ENCODE results near the gene CTNNA3. TPM values are rescaled to one million over a fixed set of nuclear protein-coding genes. Genes with fewer than 3 reads are reported as not detected.

CTNNA3 gene
- total and polyA plus RNA-seq, 4 donors, result 0.16 to 2.4 (median 1.4) TPM

DNA sequence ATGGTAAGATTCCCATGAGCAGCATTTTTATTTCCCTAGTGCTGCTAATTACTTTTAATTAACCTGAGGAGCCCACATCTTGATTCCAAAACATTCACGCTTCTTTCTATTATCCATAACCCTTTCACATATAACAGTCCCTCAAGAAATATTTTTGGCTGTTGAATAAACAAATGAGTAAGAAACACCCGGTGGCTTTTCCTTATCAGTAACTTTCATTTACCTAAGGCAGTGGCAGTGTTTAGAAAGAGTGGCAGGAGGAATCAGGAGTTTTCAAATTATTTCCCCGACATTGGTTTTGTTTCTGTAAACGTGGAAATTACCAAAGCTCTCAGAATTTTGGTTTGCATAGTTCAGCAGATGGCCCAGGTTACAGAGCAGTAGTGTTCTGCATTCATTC is 1785.8 kb downstream of the CTNNA3 start:
- no peaks in the 10 kb centered on the region for H3K9me3 ChIP-seq (ENCODE audit: control insufficient read depth in 4 of 4, low read length in 3 of 4)
- DNase-seq (ENCODE audit: low spot score), result no peak
- no peak overlapping the region for H3K9ac ChIP-seq (ENCODE audit: low read depth in 1 of 2, low read length in 2 of 2)
- no peaks in the 10 kb centered on the region for H3K4me1 ChIP-seq (ENCODE audit: control insufficient read depth in 4 of 4, insufficient read depth in 4 of 4, low read length in 3 of 4)
- no peak overlapping the region for H3K27ac ChIP-seq (ENCODE audit: low read depth in 1 of 2, low read length in 2 of 2)
- TF ChIP-seq FOXA2 (IDR thresholded peaks at IDR 0.05) (no peak), JUND (IDR thresholded peaks at IDR 0.05) (no peak)
- no peak overlapping the region for H3K4me3 ChIP-seq (ENCODE audit: low read depth in 1 of 3, low read length in 3 of 3)
- H3K36me3 ChIP-seq (ENCODE audit: control insufficient read depth in 4 of 4, insufficient read depth in 3 of 4, low read depth in 1 of 4, low read length in 3 of 4), result no peaks in the 10 kb centered on the region
- H3K27me3 ChIP-seq (ENCODE audit: control insufficient read depth in 4 of 4, insufficient read depth in 4 of 4, low read length in 3 of 4), result no peaks in the 10 kb centered on the region
- WGBS, result 48% methylated on average over 4 of the region's 4 CpGs

GRCh38 chr10:65907199-65907712 is 1788.7 kb downstream of the CTNNA3 start:
- Histone ChIP-seq H3K9ac (ENCODE audit: low read depth in 1 of 2, low read length in 2 of 2) (no peak overlapping the region), H3K36me3 (ENCODE audit: control insufficient read depth in 4 of 4, insufficient read depth in 3 of 4, low read depth in 1 of 4, low read length in 3 of 4) (no peaks in the 10 kb centered on the region), H3K4me3 (ENCODE audit: low read depth in 1 of 3, low read length in 3 of 3) (no peak overlapping the region), H3K27ac (ENCODE audit: low read depth in 1 of 2, low read length in 2 of 2) (no peak overlapping the region), H3K9me3 (ENCODE audit: control insufficient read depth in 4 of 4, low read length in 3 of 4) (no peaks in the 10 kb centered on the region), H3K27me3 (ENCODE audit: control insufficient read depth in 4 of 4, insufficient read depth in 4 of 4, low read length in 3 of 4) (no peaks in the 10 kb centered on the region), H3K4me1 (ENCODE audit: control insufficient read depth in 4 of 4, insufficient read depth in 4 of 4, low read length in 3 of 4) (no peaks in the 10 kb centered on the region)
- no peak for DNase-seq (ENCODE audit: low spot score)
- TF ChIP-seq GABPA (IDR thresholded peaks at IDR 0.05 in 1 of 2, conservative IDR thresholded peaks at IDR 0.05 in 1 of 2) (no peak), EGR1 (IDR thresholded peaks at IDR 0.05; ENCODE audit: low read depth in 2 of 2) (no peak), ZBTB33 (IDR thresholded peaks at IDR 0.05) (no peak), SP1 (IDR thresholded peaks at IDR 0.05) (no peak), REST (IDR thresholded peaks at IDR 0.05) (no peak), NR2F2 (IDR thresholded peaks at IDR 0.05) (no peak), RAD21 (IDR thresholded peaks at IDR 0.05) (no peak), RXRA (IDR thresholded peaks at IDR 0.05) (no peak), FOXA2 (IDR thresholded peaks at IDR 0.05) (no peak), TAF1 (conservative IDR thresholded peaks at IDR 0.05) (no peak)
- 68% methylated on average over 8 of the region's 8 CpGs for WGBS

GRCh38 chr10:65903620-65904019 is 1792.4 kb downstream of the CTNNA3 start:
- Histone ChIP-seq H3K9ac (ENCODE audit: low read depth in 1 of 2, low read length in 2 of 2) (no peak overlapping the region), H3K27ac (ENCODE audit: low read depth in 1 of 2, low read length in 2 of 2) (no peak overlapping the region), H3K27me3 (ENCODE audit: control insufficient read depth in 4 of 4, insufficient read depth in 4 of 4, low read length in 3 of 4) (no peaks in the 10 kb centered on the region), H3K36me3 (ENCODE audit: control insufficient read depth in 4 of 4, insufficient read depth in 3 of 4, low read depth in 1 of 4, low read length in 3 of 4) (no peaks in the 10 kb centered on the region), H3K4me3 (ENCODE audit: low read depth in 1 of 3, low read length in 3 of 3) (no peak overlapping the region), H3K9me3 (ENCODE audit: control insufficient read depth in 4 of 4, low read length in 3 of 4) (no peaks in the 10 kb centered on the region), H3K4me1 (ENCODE audit: control insufficient read depth in 4 of 4, insufficient read depth in 4 of 4, low read length in 3 of 4) (no peaks in the 10 kb centered on the region)
- WGBS, result 97% methylated on average over 4 of the region's 4 CpGs
- no peak for DNase-seq (ENCODE audit: low spot score)
- TF ChIP-seq YY1 (IDR thresholded peaks at IDR 0.05) (no peak), FOXA2 (IDR thresholded peaks at IDR 0.05) (no peak)
